Hindlimb muscle (tissue), 1 donor: ENCODE results near the gene GEMIN7. TPM values are rescaled to one million over a fixed set of nuclear protein-coding genes. Genes with fewer than 3 reads are reported as not detected.
A peak's percentile ranks its signal among the peaks of the same experiment; 100 is the strongest.

Source experiments
- DNase-seq: peaks from one replicate; pipeline ENCODE4 v3.0.0-alpha.2; 2013
- polyA plus RNA-seq: library from polyadenylated mRNA; unstranded; fragments of 120-200 nt; gene quantifications from one replicate; pipeline ENCODE4 v1.2.1, GENCODE V29; 2013; ENCODE audit not compliant: insufficient read length

The GEMIN7 gene
- polyA plus RNA-seq = 22.6 TPM

GRCh38 chr19:45079063-45079910 is at the start of gene GEMIN7:
Gene GEMIN7, plus strand, starts transcription at chr19:45079260. Its CDS starts 10,855 bp downstream, at chr19:45090115.
- peak; percentile 72 for DNase-seq

GRCh38 chr19:45030825-45031224 is 48.2 kb upstream of the GEMIN7 start:
- DNase-seq = no peak

- DNase-seq = no peak
Observed at GRCh38 chr19:45032421-45032820, 46.6 kb upstream of the GEMIN7 start.

- DNase-seq = no peak
Observed at GRCh38 chr19:45035755-45036154, 43.3 kb upstream of the GEMIN7 start.

DNA sequence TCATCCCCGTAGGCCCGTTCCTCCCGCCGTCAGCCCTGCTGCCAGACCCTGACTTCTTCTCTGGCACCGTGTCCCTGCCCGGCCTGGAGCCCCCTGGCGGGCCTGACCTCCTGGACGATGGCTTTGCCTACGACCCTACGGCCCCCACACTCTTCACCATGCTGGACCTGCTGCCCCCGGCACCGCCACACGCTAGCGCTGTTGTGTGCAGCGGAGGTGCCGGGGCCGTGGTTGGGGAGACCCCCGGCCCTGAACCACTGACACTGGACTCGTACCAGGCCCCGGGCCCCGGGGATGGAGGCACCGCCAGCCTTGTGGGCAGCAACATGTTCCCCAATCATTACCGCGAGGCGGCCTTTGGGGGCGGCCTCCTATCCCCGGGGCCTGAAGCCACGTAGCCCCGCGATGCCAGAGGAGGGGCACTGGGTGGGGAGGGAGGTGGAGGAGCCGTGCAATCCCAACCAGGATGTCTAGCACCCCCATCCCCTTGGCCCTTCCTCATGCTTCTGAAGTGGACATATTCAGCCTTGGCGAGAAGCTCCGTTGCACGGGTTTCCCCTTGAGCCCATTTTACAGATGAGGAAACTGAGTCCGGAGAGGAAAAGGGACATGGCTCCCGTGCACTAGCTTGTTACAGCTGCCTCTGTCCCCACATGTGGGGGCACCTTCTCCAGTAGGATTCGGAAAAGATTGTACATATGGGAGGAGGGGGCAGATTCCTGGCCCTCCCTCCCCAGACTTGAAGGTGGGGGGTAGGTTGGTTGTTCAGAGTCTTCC is 41.5 kb upstream of the GEMIN7 start:
- DNase-seq = no peak

DNA sequence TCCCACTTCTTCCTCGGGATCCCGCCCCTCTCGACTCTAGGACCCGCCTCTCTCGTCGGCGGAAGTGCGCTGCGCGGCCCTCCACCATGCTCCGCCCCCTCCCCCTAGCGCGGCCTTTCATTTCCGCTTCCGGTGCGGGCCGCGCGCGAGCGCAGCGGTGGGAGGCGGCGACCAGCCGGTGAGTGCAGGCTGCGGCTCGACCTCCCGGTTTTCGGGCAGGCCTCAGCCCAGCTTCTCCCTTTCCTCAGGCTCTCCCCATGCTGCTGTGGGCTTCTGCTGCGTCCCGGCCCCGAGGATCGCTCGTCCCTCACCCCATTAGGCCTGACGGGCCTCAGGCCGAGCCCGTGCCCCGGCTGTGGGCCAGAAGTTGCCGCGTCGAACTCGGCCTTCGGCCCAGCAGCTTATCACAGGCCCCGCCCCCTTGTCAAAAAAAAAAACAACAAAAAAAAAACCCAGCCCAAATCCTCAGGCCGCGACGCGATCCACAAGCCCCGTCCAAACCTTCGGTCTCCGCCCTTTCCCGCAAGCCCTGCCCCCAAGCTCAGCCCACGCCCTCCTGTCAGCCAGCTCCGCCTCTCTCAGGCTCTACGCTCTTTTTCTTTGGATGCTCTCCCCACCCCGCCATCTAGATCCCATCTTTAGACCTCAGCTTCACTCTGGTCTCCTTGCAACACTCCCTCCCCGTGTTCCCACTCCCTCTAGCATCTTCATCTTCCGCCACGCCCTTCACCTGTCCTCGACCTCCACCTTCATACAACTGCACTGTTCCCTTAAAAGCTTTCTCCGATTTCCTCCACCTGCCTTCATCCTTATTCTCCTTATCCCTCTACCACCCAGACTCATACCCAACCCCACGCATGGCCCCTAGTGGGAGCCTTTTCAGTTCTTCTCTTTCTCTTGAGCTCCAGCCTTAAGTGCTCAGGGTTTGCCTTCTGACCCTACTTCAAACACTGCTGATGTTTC is 39.8 kb upstream of the GEMIN7 start, which contains the start of gene CLASRP:
Gene CLASRP, plus strand, starts transcription at position 115 of the 963 bp plus-strand sequence. CDS start 1,168 bp downstream, outside the sequence.
- peak; percentile 94 for DNase-seq

DNA sequence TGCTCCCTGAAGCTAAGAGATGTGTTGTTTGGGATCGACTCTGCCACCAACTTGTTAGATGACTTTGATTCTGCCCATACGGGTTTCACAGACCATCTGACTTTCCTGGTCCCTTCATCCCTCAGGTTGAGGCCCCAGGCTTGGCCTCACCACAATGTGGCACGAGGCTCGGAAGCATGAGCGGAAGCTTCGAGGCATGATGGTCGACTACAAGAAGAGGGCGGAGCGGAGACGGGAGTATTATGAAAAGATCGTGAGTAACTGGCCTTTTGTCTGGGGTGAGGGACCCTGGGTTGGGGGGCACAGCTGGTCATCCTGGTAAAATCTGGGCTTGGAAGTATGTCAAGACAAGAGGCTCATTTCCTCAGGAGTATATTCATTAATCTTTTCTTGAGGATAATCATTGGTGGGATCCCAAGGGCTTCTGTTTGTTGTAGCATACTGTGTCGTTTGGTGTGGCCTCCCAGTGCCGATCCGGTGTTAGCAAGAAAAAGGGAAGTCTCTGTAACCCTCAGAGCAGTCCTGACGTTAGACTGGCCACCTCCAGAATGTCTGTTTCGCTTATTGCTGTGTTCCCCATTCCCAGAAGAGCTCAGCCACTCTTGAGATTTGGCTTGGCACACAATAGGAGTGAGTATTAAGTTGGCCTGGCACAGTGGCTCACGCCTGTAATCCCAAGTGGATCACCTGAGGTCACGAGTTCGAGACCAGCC is 38.8 kb upstream of the GEMIN7 start:
- no peak for DNase-seq

- no peak for DNase-seq
Observed at GRCh38 chr19:45041125-45041524, 37.9 kb upstream of the GEMIN7 start.

GRCh38 chr19:45045671-45046353 is 33.2 kb upstream of the GEMIN7 start:
- no peak for DNase-seq

DNA sequence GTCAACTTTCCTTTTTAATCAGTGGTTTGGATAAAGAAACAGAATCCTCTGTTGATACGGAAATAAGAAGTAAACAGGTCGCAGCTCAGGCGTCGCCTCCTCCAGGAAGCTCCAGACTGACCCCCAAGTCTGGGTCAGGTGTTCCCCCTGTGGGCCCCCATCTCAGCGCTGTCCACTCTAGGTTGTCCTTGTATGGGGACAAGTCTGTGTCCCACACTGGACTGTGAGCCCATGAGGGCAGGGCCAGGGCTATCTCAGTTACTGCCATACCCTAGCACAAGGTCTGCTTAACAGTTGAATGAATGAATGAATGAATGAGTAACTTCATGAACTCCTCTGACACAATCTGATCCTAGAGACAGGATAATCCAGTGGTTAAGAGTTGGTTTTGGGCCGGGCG is 32.7 kb upstream of the GEMIN7 start:
- no peak for DNase-seq

- DNase-seq = no peak
Observed at GRCh38 chr19:45047188-45047797, 31.8 kb upstream of the GEMIN7 start.

DNA sequence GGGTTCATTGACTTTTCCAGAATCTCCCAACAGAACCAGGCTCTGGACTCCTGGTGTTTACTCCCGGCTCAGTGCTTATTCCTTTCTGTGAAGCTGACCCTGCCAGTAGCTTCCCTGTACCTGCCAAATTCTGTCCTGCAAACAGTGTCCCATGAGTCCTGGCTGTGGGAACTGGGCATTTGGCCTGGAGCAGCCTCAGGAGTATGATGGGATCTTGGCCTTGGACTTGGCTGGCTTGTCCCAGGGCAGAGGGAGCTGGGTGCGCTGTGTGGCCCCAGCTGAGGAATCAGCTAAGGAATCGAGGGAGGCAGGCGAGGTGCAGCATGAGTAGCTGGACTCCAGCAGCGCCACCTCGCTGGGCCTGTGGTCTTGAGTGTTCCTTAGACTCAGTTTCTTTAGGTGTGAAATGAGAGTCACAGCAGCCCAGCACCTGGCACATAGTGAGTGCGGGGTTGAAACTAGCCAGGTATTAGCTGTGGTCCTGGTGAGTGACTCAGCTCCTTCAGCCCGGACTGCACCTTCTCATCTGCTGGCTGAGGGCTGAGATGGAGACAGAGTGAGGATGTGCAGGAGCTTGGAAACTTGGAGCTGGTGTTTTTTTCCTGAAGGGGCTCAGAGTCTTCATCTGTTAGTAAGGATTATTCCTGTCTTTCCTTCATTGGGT is 29.9 kb upstream of the GEMIN7 start:
- no peak for DNase-seq

GRCh38 chr19:45050036-45050435 is 29.0 kb upstream of the GEMIN7 start:
- DNase-seq = no peak

DNA sequence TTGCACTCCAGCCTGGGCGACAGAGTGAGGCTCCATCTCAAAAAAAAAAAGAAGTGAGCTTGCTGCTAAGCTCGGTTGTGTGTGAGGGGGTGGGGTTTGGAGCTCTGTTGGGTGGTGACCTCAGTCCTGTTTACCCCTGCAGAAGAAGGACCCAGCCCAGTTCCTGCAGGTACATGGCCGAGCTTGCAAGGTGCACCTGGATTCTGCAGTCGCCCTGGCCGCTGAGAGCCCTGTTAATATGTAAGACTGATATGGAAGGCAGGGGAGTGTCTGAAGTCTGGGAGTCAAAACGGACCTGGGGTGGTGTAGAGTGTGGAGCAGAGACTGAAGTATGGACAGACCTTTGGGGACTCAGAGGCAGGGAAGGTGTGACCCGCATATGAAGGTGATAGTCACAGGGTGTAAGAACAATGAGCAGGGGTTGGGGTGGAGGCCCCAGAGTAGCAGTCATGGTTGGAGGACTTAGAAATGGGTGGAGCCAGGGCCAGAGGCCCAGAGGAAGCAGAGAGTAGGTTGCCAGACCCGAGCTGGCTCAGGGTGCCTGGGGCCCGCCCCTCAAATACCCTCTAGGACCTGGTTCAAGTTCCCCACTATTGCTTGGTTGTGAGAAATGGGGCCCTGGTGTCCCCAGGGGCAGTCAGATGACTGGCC is 27.0 kb upstream of the GEMIN7 start:
- no peak for DNase-seq

- no peak for DNase-seq
Observed at GRCh38 chr19:45056831-45057230, 22.2 kb upstream of the GEMIN7 start.

GRCh38 chr19:45057444-45057843 is 21.6 kb upstream of the GEMIN7 start:
- no peak for DNase-seq

GRCh38 chr19:45058622-45059159 is 20.4 kb upstream of the GEMIN7 start:
- DNase-seq = no peak

GRCh38 chr19:45059258-45059965 is 19.6 kb upstream of the GEMIN7 start:
- peak; percentile 46 for DNase-seq
